CD4-positive, alpha-beta T cell (primary cell): ENCODE data around the gene MED27. TPM values are rescaled to one million over a fixed set of nuclear protein-coding genes. Genes with fewer than 3 reads are reported as not detected.

Experiments used
- ATAC-seq: fragments of 200-7000 bp; cut with Tn5 transposase; one replicate; pipeline ENCODE4 v1.10.0; 2022; ENCODE audit warnings: mild to moderate bottlenecking; ENCODE audit not compliant: poor library complexity
- CTCF ChIA-PET: fragments of 350-600 bp; sonication (Branson Sonifier 250); formaldehyde crosslinking; loops from one replicate; lab custom pipeline; 2021; ENCODE audit warnings: antibody characterized with exemption, inconsistent platforms; lab: Charles Lee
- POLR2A ChIA-PET: fragments of 350-600 bp; sonication (Branson Sonifier 250); formaldehyde crosslinking; loops from one replicate; lab custom pipeline; 2021; ENCODE audit warnings: antibody characterized with exemption, inconsistent platforms; lab: Charles Lee
- DNase-seq, 14 experiments: peaks; one replicate each; pipeline ENCODE4 v3.0.0-alpha.2; 2013 to 2020; ENCODE audit warnings: mixed read lengths in 2 of 14
- H3K27ac ChIP-seq, 2 donors: one replicate each; pipeline versions ENCODE4 v1.5.1 to v1.7.0; 2013; ENCODE audit warnings: low read length in 2 of 2, low read depth in 1 of 2, mild to moderate bottlenecking in 1 of 2
- H3K27me3 ChIP-seq, 2 experiments: 1 replicate in 1 of 2; 2 replicates in 1 of 2; pipeline versions ENCODE4 v1.6.1 to v1.7.0; 2013; ENCODE audit warnings: low read length in 2 of 2, control low read depth in 1 of 2, mild to moderate bottlenecking in 1 of 2, moderate library complexity in 1 of 2; ENCODE audit not compliant: insufficient read depth in 2 of 2, control insufficient read depth in 1 of 2
- H3K36me3 ChIP-seq: one replicate; pipeline ENCODE4 v1.6.1; 2013; ENCODE audit warnings: low read length, control low read depth; ENCODE audit not compliant: insufficient read depth
- H3K4me1 ChIP-seq: one replicate; pipeline ENCODE4 v1.6.1; 2013; ENCODE audit warnings: low read length, control low read depth; ENCODE audit not compliant: insufficient read depth
- H3K4me3 ChIP-seq: one replicate; pipeline ENCODE4 v1.5.1; 2013; ENCODE audit warnings: mild to moderate bottlenecking, low read length, moderate library complexity
- H3K9me3 ChIP-seq, 2 experiments: 1 replicate in 1 of 2; 2 replicates in 1 of 2; pipeline versions ENCODE4 v1.6.1 to v1.7.0; 2013; ENCODE audit warnings: low read length in 2 of 2, mild to moderate bottlenecking in 2 of 2, control low read depth in 1 of 2, moderate library complexity in 1 of 2; ENCODE audit not compliant: control insufficient read depth in 1 of 2, insufficient read depth in 1 of 2
- H3K27ac Mint-ChIP-seq: one replicate; pipeline ENCODE4 v1.8.0; 2020; ENCODE audit warnings: mixed read lengths
- H3K27me3 Mint-ChIP-seq: one replicate; pipeline ENCODE4 v1.8.0; 2021; ENCODE audit warnings: mixed read lengths
- H3K36me3 Mint-ChIP-seq: one replicate; pipeline ENCODE4 v1.8.0; 2021; ENCODE audit warnings: low read depth, mixed read lengths
- H3K4me1 Mint-ChIP-seq: one replicate; pipeline ENCODE4 v1.8.0; 2021; ENCODE audit warnings: low read depth, mixed read lengths
- H3K4me3 Mint-ChIP-seq: one replicate; pipeline ENCODE4 v1.8.0; 2020; ENCODE audit warnings: mild to moderate bottlenecking, mixed read lengths
- H3K9me3 Mint-ChIP-seq: one replicate; pipeline ENCODE4 v1.8.0; 2020; ENCODE audit warnings: mixed read lengths
- CTCF ChIP-seq: fragments of 200-600 bp; IDR thresholded peaks from one replicate; pipeline ENCODE4 v1.8.0; 2022; ENCODE audit warnings: antibody characterized with exemption, mild to moderate bottlenecking
- intact Hi-C, 2 experiments: fragments of 100-400 bp; cut with DNase I in 1 of 2; cut with micrococcal nuclease in 1 of 2; formaldehyde crosslinking; loops; one replicate each; pipeline versions ENCODE4 v1.15.1 to v1.9.0; 2023 to 2025; cut with DNase I, micrococcal nuclease
- total RNA-seq, 174 experiments: library from RNA in 2 of 174; stranded (reverse) in 2 of 174; gene quantifications; one replicate each; pipeline ENCODE4 v1.2.3 and lab custom pipeline; 2021 to 2026

Gene MED27
- total RNA-seq, 2 experiments from 2014 or later = 15.0 to 17.4 TPM

GRCh38 chr9:131912671-131913070 is 167.0 kb downstream of the MED27 start:
- Histone ChIP-seq H3K27me3 (no peaks in the 10 kb centered on the region), H3K36me3 (no peaks in the 10 kb centered on the region), H3K4me1 (no peaks in the 10 kb centered on the region), H3K27ac (no peak overlapping the region), H3K9me3 (no peaks in the 10 kb centered on the region), H3K4me3 (no peak overlapping the region)
- DNase-seq = no peak
- intact Hi-C loops = no loop called here
- Mint-ChIP-seq H3K27ac (no peak overlapping the region), H3K9me3 (no peaks in the 10 kb centered on the region), H3K4me3 (no peak overlapping the region), H3K36me3 (peaks cover 9% of the 10 kb centered on the region), H3K27me3 (no peaks in the 10 kb centered on the region), H3K4me1 (peaks cover 5% of the 10 kb centered on the region)
- ChIA-PET CTCF (no interaction called here), POLR2A (no interaction called here)
- ATAC-seq = no peak
- TF ChIP-seq CTCF = no peak

GRCh38 chr9:131912069-131912468 is 167.6 kb downstream of the MED27 start:
- Mint-ChIP-seq H3K36me3 (peaks cover 10% of the 10 kb centered on the region), H3K27ac (no peak overlapping the region), H3K4me1 (peaks cover 5% of the 10 kb centered on the region), H3K4me3 (no peak overlapping the region), H3K9me3 (no peaks in the 10 kb centered on the region), H3K27me3 (no peaks in the 10 kb centered on the region)
- DNase-seq (no peak), ATAC-seq (no peak)
- Histone ChIP-seq H3K27me3 (no peaks in the 10 kb centered on the region), H3K9me3 (no peaks in the 10 kb centered on the region), H3K4me3 (no peak overlapping the region), H3K4me1 (no peaks in the 10 kb centered on the region), H3K27ac (no peak overlapping the region), H3K36me3 (no peaks in the 10 kb centered on the region)
- TF ChIP-seq CTCF = no peak
- intact Hi-C loops = no loop called here
- POLR2A ChIA-PET = interaction anchor here (0.6 kb wide), 1 partner anchor 1149 kb away, joined by 5 read pairs; no protein-coding TSS in a partner anchor
- CTCF ChIA-PET = no interaction called here

- Histone ChIP-seq H3K4me3 (no peak overlapping the region), H3K27ac (no peak overlapping the region), H3K27me3 (no peaks in the 10 kb centered on the region), H3K9me3 (no peaks in the 10 kb centered on the region), H3K4me1 (no peaks in the 10 kb centered on the region), H3K36me3 (no peaks in the 10 kb centered on the region)
- ATAC-seq = no peak
- Mint-ChIP-seq H3K27me3 (no peaks in the 10 kb centered on the region), H3K36me3 (peaks cover 23% of the 10 kb centered on the region), H3K4me3 (no peak overlapping the region), H3K9me3 (no peaks in the 10 kb centered on the region), H3K27ac (no peak overlapping the region), H3K4me1 (peaks cover 5% of the 10 kb centered on the region)
- ChIA-PET CTCF (no interaction called here), POLR2A (no interaction called here)
- no peak for DNase-seq
- intact Hi-C loops = no loop called here
- TF ChIP-seq CTCF = no peak
These were observed 169.1 kb downstream of the MED27 start for GRCh38 chr9:131910572-131910971.
